ENCODE results near the gene C16orf78.

Gene C16orf78

DNA sequence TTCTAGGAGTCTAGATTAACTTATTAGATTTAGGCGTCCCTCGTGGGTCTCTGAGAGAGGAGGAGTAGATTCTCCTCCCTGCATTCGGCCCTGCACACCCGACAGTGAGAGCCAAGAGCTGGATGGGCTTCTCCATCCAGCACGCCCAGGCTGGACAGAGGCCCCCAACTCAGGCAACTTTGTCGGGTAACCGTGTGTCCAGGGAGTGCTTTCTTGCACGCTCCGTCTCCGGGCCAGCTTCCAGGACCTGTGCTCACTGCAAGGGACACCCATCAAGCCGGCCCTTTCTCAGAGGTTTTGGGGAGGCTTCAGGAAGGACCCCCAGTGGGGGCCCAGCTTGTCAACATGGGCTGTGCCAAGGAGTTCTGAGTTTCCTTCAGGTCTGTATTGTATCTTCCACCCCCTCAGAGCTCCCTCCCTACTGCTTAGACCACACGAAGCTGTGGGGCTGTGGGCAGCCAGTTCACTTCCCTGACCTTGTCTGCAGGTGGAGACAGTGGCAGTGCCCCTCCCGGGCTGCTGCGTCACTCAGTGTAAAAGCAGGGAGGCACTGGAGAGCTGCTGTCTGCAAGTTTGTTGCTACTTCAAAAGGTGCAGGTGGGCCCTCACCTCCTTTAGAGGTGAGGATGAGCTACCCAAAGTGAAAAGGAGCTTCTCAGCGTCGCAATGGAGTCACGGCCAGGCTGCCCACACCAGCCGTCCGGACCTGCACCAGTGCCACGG is 24.0 kb upstream of the C16orf78 start:
- Histone ChIP-seq H3K9me3 (ENCODE audit: control insufficient read depth in 2 of 2, low read length in 2 of 2) (no peaks in the 10 kb centered on the region), H3K9ac (ENCODE audit: low read length in 2 of 2) (no peak overlapping the region), H3K4me3 (ENCODE audit: low read length in 2 of 2) (no peak overlapping the region), H3K36me3 (ENCODE audit: control insufficient read depth in 2 of 2, insufficient read depth in 2 of 2, low read length in 2 of 2) (no peaks in the 10 kb centered on the region), H3K27me3 (ENCODE audit: control insufficient read depth in 1 of 2, insufficient read depth in 2 of 2, low read length in 2 of 2) (peaks cover 20 to 31% of the 10 kb centered on the region in 2 donors), H3K27ac (ENCODE audit: low read length) (no peak overlapping the region), H3K4me1 (ENCODE audit: control insufficient read depth, insufficient read depth, low read length) (no peaks in the 10 kb centered on the region)

DNA sequence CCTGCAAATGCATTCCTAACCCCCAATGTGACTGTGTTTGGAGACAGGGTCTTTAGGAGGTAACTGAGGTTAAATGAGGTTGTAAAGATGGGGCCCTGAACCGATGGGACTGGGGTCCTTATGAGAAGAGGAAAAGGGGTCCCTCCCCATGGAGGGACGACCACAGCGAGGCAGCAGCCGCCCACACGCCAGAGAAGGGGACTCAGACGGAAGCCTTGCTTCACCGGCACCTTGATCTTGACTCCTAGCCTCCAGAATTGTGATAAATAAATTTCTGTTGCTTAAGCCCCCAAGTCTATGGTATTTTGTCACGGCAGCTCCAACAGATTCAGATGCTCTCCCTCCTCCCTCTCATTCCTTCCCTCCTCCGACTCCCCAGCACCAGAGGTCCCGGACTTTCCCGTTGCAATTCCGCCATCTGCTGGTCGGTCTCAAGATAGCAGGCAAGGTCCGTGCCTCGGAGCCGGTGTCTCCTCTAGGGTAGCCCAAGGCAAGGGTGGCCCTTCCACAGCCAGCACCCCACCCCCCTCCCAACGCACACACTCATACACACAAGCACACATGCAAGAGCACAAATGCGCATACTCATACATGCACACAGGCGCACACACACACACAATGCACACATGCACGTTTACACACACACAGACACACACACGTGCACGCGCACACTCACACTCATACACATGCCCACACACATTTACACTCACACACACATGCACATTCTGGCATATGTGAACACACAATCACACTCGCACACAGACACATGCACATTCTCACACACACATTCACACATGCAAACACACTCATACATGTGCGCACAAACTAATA is 23.1 kb upstream of the C16orf78 start:
- no peaks in the 10 kb centered on the region for H3K4me1 ChIP-seq (ENCODE audit: control insufficient read depth, insufficient read depth, low read length)
- H3K27me3 ChIP-seq (ENCODE audit: control insufficient read depth in 1 of 2, insufficient read depth in 2 of 2, low read length in 2 of 2) = peaks cover 26 to 31% of the 10 kb centered on the region in 2 donors
- H3K9ac ChIP-seq (ENCODE audit: low read length in 2 of 2) = no peak overlapping the region
- no peak overlapping the region for H3K27ac ChIP-seq (ENCODE audit: low read length)
- no peaks in the 10 kb centered on the region for H3K9me3 ChIP-seq (ENCODE audit: control insufficient read depth in 2 of 2, low read length in 2 of 2)
- no peak overlapping the region for H3K4me3 ChIP-seq (ENCODE audit: low read length in 2 of 2)
- no peaks in the 10 kb centered on the region for H3K36me3 ChIP-seq (ENCODE audit: control insufficient read depth in 2 of 2, insufficient read depth in 2 of 2, low read length in 2 of 2)

DNA sequence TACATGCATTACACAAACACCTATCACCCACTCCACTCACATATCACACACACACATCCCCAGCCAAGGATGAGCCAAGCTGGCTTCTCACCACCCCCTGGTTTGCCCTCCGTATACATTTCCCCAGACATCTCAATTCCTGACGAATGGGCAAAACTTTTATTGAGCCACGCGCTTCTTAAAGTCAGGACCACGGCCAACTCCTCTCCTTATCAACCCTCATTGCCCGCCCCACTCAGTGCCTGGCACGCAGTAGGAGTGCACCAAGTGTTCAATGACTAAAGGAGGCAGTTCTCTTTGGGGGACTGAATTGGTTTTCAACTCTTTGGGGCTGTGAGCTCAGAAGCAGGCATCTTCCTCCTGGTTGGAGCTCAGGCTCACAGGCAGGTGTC is 22.5 kb upstream of the C16orf78 start:
- Histone ChIP-seq H3K36me3 (ENCODE audit: control insufficient read depth in 2 of 2, insufficient read depth in 2 of 2, low read length in 2 of 2) (no peaks in the 10 kb centered on the region), H3K4me1 (ENCODE audit: control insufficient read depth, insufficient read depth, low read length) (no peaks in the 10 kb centered on the region), H3K9ac (ENCODE audit: low read length in 2 of 2) (no peak overlapping the region), H3K4me3 (ENCODE audit: low read length in 2 of 2) (no peak overlapping the region), H3K27me3 (ENCODE audit: control insufficient read depth in 1 of 2, insufficient read depth in 2 of 2, low read length in 2 of 2) (peaks cover 26 to 34% of the 10 kb centered on the region in 2 donors), H3K9me3 (ENCODE audit: control insufficient read depth in 2 of 2, low read length in 2 of 2) (no peaks in the 10 kb centered on the region), H3K27ac (ENCODE audit: low read length) (no peak overlapping the region)

DNA sequence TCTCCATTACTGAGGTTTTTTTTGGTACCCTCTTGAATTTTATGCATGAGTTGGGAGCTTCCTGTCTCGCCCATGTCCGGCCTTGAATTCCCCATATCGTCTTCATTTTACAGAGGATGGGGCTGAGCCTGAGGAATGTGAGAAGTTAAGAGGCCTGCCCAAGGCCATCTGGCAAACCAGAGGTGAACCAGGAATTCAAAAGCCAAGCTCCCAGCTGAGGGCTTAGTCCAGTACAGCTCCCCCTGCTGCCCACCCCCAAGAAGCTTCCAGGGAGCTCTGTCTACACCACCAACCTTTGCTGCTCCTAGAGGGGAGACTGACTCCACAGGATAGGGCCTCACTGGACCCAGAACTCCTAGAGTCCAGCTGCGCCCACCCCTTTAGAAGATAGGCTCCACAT is 20.7 kb upstream of the C16orf78 start:
- H3K9me3 ChIP-seq (ENCODE audit: control insufficient read depth in 2 of 2, low read length in 2 of 2) = no peaks in the 10 kb centered on the region
- peaks cover 29 to 30% of the 10 kb centered on the region in 2 donors for H3K27me3 ChIP-seq (ENCODE audit: control insufficient read depth in 1 of 2, insufficient read depth in 2 of 2, low read length in 2 of 2)
- no peak overlapping the region for H3K27ac ChIP-seq (ENCODE audit: low read length)
- no peak overlapping the region for H3K4me3 ChIP-seq (ENCODE audit: low read length in 2 of 2)
- H3K36me3 ChIP-seq (ENCODE audit: control insufficient read depth in 2 of 2, insufficient read depth in 2 of 2, low read length in 2 of 2) = no peaks in the 10 kb centered on the region
- H3K9ac ChIP-seq (ENCODE audit: low read length in 2 of 2) = no peak overlapping the region
- H3K4me1 ChIP-seq (ENCODE audit: control insufficient read depth, insufficient read depth, low read length) = no peaks in the 10 kb centered on the region

DNA sequence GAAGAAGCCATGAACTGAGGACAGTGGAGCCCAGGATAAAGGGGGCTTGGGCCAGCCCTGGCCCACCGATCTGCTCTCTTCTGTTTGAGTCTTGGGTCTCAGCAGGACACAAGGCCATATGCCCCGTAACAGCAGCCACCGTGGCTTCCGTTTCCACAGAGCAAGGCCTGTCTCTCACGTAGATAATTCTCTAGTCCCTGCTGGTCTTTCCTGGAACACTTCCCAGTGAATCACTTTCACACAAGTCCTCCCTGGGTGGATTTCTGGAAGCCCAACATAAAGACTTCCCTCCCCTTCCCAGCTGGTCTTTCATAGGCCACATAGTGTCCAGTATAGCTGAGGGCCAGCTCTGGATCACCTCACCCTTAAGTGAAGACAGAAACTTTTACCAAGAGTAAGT is 19.9 kb upstream of the C16orf78 start:
- Histone ChIP-seq H3K36me3 (ENCODE audit: control insufficient read depth in 2 of 2, insufficient read depth in 2 of 2, low read length in 2 of 2) (no peaks in the 10 kb centered on the region), H3K9me3 (ENCODE audit: control insufficient read depth in 2 of 2, low read length in 2 of 2) (no peaks in the 10 kb centered on the region), H3K27ac (ENCODE audit: low read length) (no peak overlapping the region), H3K4me1 (ENCODE audit: control insufficient read depth, insufficient read depth, low read length) (no peaks in the 10 kb centered on the region), H3K27me3 (ENCODE audit: control insufficient read depth in 1 of 2, insufficient read depth in 2 of 2, low read length in 2 of 2) (peaks cover 27 to 29% of the 10 kb centered on the region in 2 donors), H3K9ac (ENCODE audit: low read length in 2 of 2) (no peak overlapping the region), H3K4me3 (ENCODE audit: low read length in 2 of 2) (no peak overlapping the region)

DNA sequence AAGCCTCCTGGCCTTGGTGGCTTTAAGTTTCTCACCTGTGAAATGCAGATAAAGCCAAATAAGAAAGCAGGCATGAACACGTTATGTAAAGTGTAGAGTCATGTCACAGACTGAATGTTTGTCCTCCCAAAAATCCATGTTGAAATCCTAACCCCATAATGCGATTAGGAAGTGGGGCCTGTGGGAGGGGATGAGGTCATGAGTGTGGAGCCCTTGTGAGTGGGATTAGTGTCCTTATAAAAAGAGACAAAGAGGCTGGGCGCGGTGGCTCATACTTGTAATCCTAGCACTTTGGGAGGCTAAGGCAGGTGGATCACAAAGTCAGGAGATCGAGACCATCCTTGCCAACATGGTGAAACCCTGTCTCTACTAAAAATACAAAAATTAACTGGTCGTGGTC is 19.5 kb upstream of the C16orf78 start:
- Histone ChIP-seq H3K27ac (ENCODE audit: low read length) (no peak overlapping the region), H3K36me3 (ENCODE audit: control insufficient read depth in 2 of 2, insufficient read depth in 2 of 2, low read length in 2 of 2) (no peaks in the 10 kb centered on the region), H3K4me1 (ENCODE audit: control insufficient read depth, insufficient read depth, low read length) (no peaks in the 10 kb centered on the region), H3K27me3 (ENCODE audit: control insufficient read depth in 1 of 2, insufficient read depth in 2 of 2, low read length in 2 of 2) (peaks cover 24 to 29% of the 10 kb centered on the region in 2 donors), H3K9ac (ENCODE audit: low read length in 2 of 2) (no peak overlapping the region), H3K9me3 (ENCODE audit: control insufficient read depth in 2 of 2, low read length in 2 of 2) (no peaks in the 10 kb centered on the region), H3K4me3 (ENCODE audit: low read length in 2 of 2) (no peak overlapping the region)

DNA sequence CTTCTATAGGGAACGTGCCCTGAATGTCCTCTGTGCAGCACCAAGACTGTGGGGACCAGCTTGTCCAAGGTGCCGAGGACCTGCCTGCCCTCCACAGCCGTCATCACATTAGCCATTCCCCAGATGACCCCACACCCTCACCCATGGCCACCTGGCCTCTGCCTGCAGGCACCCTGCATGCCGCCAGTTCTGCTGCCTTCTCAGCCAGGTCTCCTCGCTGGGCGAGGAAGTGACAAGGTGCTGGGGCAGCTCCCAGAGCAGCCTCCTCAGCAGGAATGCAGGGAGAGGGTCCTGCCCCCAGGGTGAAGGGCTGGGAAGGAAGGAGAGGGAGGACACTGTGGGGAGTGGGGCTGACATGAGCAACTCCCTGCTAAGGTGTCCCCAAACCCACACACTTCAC is 18.6 kb upstream of the C16orf78 start:
- no peak overlapping the region for H3K4me3 ChIP-seq (ENCODE audit: low read length in 2 of 2)
- no peaks in the 10 kb centered on the region for H3K9me3 ChIP-seq (ENCODE audit: control insufficient read depth in 2 of 2, low read length in 2 of 2)
- peaks cover 20 to 23% of the 10 kb centered on the region in 2 donors for H3K27me3 ChIP-seq (ENCODE audit: control insufficient read depth in 1 of 2, insufficient read depth in 2 of 2, low read length in 2 of 2)
- H3K36me3 ChIP-seq (ENCODE audit: control insufficient read depth in 2 of 2, insufficient read depth in 2 of 2, low read length in 2 of 2) = no peaks in the 10 kb centered on the region
- H3K4me1 ChIP-seq (ENCODE audit: control insufficient read depth, insufficient read depth, low read length) = no peaks in the 10 kb centered on the region
- H3K9ac ChIP-seq (ENCODE audit: low read length in 2 of 2) = no peak overlapping the region
- no peak overlapping the region for H3K27ac ChIP-seq (ENCODE audit: low read length)

DNA sequence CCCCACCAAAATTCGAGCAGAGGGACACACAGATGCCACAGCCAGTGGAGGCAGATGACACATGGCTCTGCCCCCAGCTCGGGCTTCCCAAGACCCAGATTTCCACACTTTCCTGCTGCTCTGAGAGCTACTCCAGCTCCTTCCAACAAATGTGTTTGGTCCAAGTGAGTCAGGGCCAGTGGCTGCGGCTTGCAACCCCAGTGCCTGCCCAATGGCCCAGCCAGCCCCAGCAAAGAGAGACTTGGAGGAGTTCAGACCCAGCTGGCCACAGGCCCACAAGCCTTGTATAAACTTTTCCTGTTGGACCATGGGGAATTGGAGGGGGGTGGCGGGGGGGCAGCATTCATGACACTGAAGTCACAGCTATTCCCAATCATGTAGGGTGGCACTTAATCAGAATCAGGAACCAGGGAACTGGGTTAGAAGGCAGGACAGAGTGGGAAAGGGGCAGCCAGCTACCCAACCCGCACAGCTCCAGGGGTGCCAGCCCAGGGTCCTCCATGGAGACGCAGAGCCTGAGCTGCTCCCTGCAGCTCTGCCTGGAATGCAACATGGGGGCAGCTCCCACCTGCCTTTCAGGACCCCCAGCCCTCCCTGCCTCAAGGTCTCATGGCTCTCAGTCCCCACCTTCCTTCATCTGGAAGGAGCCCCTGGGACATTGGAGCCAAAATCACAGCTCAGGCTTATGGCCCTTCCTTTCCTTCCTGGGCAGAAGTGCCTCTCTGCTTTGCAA is 17.5 kb upstream of the C16orf78 start:
- Histone ChIP-seq H3K27ac (ENCODE audit: low read length) (no peak overlapping the region), H3K4me1 (ENCODE audit: control insufficient read depth, insufficient read depth, low read length) (no peaks in the 10 kb centered on the region), H3K9me3 (ENCODE audit: control insufficient read depth in 2 of 2, low read length in 2 of 2) (no peaks in the 10 kb centered on the region), H3K27me3 (ENCODE audit: control insufficient read depth in 1 of 2, insufficient read depth in 2 of 2, low read length in 2 of 2) (peaks cover 10 to 12% of the 10 kb centered on the region in 2 donors), H3K9ac (ENCODE audit: low read length in 2 of 2) (no peak overlapping the region), H3K4me3 (ENCODE audit: low read length in 2 of 2) (no peak overlapping the region), H3K36me3 (ENCODE audit: control insufficient read depth in 2 of 2, insufficient read depth in 2 of 2, low read length in 2 of 2) (no peaks in the 10 kb centered on the region)

DNA sequence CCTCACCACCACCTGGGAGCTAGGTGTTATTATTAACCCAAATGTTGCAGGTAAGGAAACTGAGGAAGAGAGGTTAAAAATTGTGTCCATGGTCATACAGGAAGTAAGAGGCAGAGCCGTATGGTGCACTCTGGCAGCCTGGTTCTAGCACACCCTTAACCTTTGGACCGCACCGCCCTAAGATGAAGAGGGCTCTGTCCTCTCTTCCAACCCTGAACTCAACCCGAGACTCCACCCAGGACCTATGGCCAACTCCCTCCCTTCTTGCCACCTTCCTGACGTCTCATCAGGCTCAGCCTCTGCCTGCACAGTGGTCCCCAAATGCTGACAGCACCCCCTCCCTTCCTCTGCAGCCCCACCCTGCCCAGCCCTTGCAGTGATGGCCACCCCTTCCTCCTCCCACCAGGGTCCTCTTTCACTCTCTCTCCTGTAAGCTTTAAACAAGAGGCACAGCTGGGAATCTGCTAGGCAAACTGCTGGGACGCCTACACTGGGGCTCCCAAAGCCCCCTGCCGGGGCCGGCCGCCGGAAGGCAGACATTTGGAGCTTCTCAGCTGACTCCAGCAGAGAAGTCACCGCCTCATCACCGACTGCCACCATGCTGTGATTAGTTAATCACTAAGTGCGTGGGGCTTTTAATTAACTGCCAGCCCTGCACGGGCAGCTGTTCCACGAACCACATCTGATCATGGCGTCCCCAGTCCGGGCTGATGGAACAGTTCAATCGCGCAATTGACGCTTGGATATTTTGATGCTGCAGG is 16.7 kb upstream of the C16orf78 start:
- Histone ChIP-seq H3K27me3 (ENCODE audit: control insufficient read depth in 1 of 2, insufficient read depth in 2 of 2, low read length in 2 of 2) (peaks cover 5 to 9% of the 10 kb centered on the region in 2 donors), H3K9me3 (ENCODE audit: control insufficient read depth in 2 of 2, low read length in 2 of 2) (no peaks in the 10 kb centered on the region), H3K4me1 (ENCODE audit: control insufficient read depth, insufficient read depth, low read length) (no peaks in the 10 kb centered on the region), H3K9ac (ENCODE audit: low read length in 2 of 2) (no peak overlapping the region), H3K4me3 (ENCODE audit: low read length in 2 of 2) (no peak overlapping the region), H3K36me3 (ENCODE audit: control insufficient read depth in 2 of 2, insufficient read depth in 2 of 2, low read length in 2 of 2) (no peaks in the 10 kb centered on the region), H3K27ac (ENCODE audit: low read length) (no peak overlapping the region)

DNA sequence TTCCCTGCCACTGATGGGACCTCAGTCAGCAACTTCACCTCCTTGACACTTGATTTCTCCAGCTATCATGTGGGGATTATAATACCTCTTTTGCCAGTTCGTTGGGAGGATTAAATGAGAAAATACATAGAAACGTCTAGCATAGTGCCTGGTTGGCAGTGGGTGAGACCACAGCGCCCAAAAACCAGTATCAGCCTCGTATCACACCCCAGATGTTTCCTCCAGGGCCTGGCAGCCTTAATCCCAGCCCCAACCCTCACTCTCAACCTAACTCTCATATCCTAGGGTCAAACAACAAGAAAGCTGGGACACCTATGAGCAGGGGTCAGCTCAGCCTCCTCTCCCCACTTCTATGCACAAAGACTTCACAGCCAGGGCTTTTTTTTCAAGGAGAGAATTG is 14.0 kb upstream of the C16orf78 start:
- no peaks in the 10 kb centered on the region for H3K36me3 ChIP-seq (ENCODE audit: control insufficient read depth in 2 of 2, insufficient read depth in 2 of 2, low read length in 2 of 2)
- H3K27me3 ChIP-seq (ENCODE audit: control insufficient read depth in 1 of 2, insufficient read depth in 2 of 2, low read length in 2 of 2) = peaks cover 5 to 9% of the 10 kb centered on the region in 2 donors
- H3K4me3 ChIP-seq (ENCODE audit: low read length in 2 of 2) = no peak overlapping the region
- no peaks in the 10 kb centered on the region for H3K4me1 ChIP-seq (ENCODE audit: control insufficient read depth, insufficient read depth, low read length)
- H3K9ac ChIP-seq (ENCODE audit: low read length in 2 of 2) = no peak overlapping the region
- H3K9me3 ChIP-seq (ENCODE audit: control insufficient read depth in 2 of 2, low read length in 2 of 2) = no peaks in the 10 kb centered on the region
- no peak overlapping the region for H3K27ac ChIP-seq (ENCODE audit: low read length)

Data from stomach smooth muscle (tissue), 2 donors.